ENCODE data around the gene PYGO2.
"Not testable (repeated sequence)": the region's sequence is repeated elsewhere in the genome, so short reads cannot be mapped to it uniquely, and the experiment has no call there.

Gene PYGO2

GRCh38 chr1:154982341-154982740, 20.8 kb upstream of the PYGO2 start:
- no peak for DNase-seq (ENCODE audit: low read depth in 2 of 2)

- DNase-seq (ENCODE audit: low read depth in 2 of 2): no peak
These were observed 16.8 kb upstream of the PYGO2 start for GRCh38 chr1:154978360-154978759.

GRCh38 chr1:154977762-154978161, 16.2 kb upstream of the PYGO2 start:
- not testable (repeated sequence) for DNase-seq (ENCODE audit: low read depth in 2 of 2)

- no peak for DNase-seq (ENCODE audit: low read depth in 2 of 2)
These were observed 14.0 kb upstream of the PYGO2 start for GRCh38 chr1:154975409-154976059.

- DNase-seq (ENCODE audit: low read depth in 2 of 2): peak; percentile 90 to 92
These were observed 13.3 kb upstream of the PYGO2 start for GRCh38 chr1:154974808-154975408.

- peak; percentile 100 for DNase-seq (ENCODE audit: low read depth in 2 of 2)
These were observed 12.7 kb upstream of the PYGO2 start, which contains the start of gene CKS1B for GRCh38 chr1:154974102-154974807. Gene CKS1B, plus strand, starts transcription at chr1:154974681. Its CDS starts 65 bp downstream, at chr1:154974746.

GRCh38 chr1:154973344-154974101, 11.9 kb upstream of the PYGO2 start:
- peak; percentile 91 to 93 for DNase-seq (ENCODE audit: low read depth in 2 of 2)

GRCh38 chr1:154972517-154973343, 11.1 kb upstream of the PYGO2 start:
- DNase-seq (ENCODE audit: low read depth in 2 of 2): peak; percentile 92 to 94

GRCh38 chr1:154972213-154972516, 10.6 kb upstream of the PYGO2 start:
- DNase-seq (ENCODE audit: low read depth in 2 of 2): peak; percentile 78 to 79

GRCh38 chr1:154971341-154971998, 9.9 kb upstream of the PYGO2 start:
- no peak for DNase-seq (ENCODE audit: low read depth in 2 of 2)

GRCh38 chr1:154970631-154971340, 9.2 kb upstream of the PYGO2 start, which contains the start of gene SHC1:
Gene SHC1, minus strand, starts transcription at chr1:154970747. Its CDS starts 221 bp downstream, at chr1:154970526.
- peak; percentile 88 to 89 for DNase-seq (ENCODE audit: low read depth in 2 of 2)

GRCh38 chr1:154969860-154970452, 8.4 kb upstream of the PYGO2 start:
- no peak for DNase-seq (ENCODE audit: low read depth in 2 of 2)

- DNase-seq (ENCODE audit: low read depth in 2 of 2): no peak
These were observed 7.7 kb upstream of the PYGO2 start for GRCh38 chr1:154969246-154969645.

- no peak for DNase-seq (ENCODE audit: low read depth in 2 of 2)
These were observed 7.1 kb upstream of the PYGO2 start for GRCh38 chr1:154968731-154969130.

GRCh38 chr1:154967331-154967950, 5.9 kb upstream of the PYGO2 start:
- no peak for DNase-seq (ENCODE audit: low read depth in 2 of 2)

GRCh38 chr1:154966111-154966510, 4.5 kb upstream of the PYGO2 start:
- DNase-seq (ENCODE audit: low read depth in 2 of 2): no peak

- no peak for DNase-seq (ENCODE audit: low read depth in 2 of 2)
These were observed 2.8 kb upstream of the PYGO2 start for GRCh38 chr1:154964359-154964758.

GRCh38 chr1:154963643-154964042, 2.1 kb upstream of the PYGO2 start:
- DNase-seq (ENCODE audit: low read depth in 2 of 2): no peak

GRCh38 chr1:154962795-154963330, 1.3 kb upstream of the PYGO2 start:
- no peak for DNase-seq (ENCODE audit: low read depth in 2 of 2)

Measured in fibroblast of skin of left quadriceps (primary cell).